Neural cell (in vitro differentiated cells): Measurements from ENCODE around the gene PPIF. TPM values are rescaled to one million over a fixed set of nuclear protein-coding genes. Genes with fewer than 3 reads are reported as not detected.

Experiments used
- H2AFZ ChIP-seq: fragments of 200-600, 300-800 bp; sonication (generic), shearing (Covaris generic); 2 replicates; pipeline ENCODE4 v1.6.0; 2014; ENCODE audit warnings: low read depth, mild to moderate bottlenecking, antibody characterized with exemption, low read length, moderate library complexity
- H3F3A ChIP-seq: fragments of 200-600 bp; shearing (Covaris generic); 2 replicates; pipeline ENCODE4 v1.6.1; 2016; ENCODE audit warnings: mild to moderate bottlenecking, moderate library complexity, mixed read lengths, antibody characterized with exemption, low read length; ENCODE audit not compliant: insufficient read depth, poor library complexity, severe bottlenecking
- H3K27ac ChIP-seq: fragments of 200-600, 300-800 bp; sonication (generic), shearing (Covaris generic); 2 replicates; pipeline ENCODE4 v1.5.1; 2014; ENCODE audit warnings: mild to moderate bottlenecking, low read length, moderate library complexity
- H3K27me3 ChIP-seq: fragments of 300-800, 200-600 bp; sonication (generic), shearing (Covaris generic); 2 replicates; pipeline ENCODE4 v1.6.0; 2014; ENCODE audit warnings: mild to moderate bottlenecking, low read depth, low read length, moderate library complexity; ENCODE audit not compliant: insufficient read depth
- H3K36me3 ChIP-seq: fragments of 300-800, 200-600 bp; sonication (generic), shearing (Covaris generic); 2 replicates; pipeline ENCODE4 v1.5.1; 2014; ENCODE audit warnings: mild to moderate bottlenecking, antibody characterized with exemption, low read length, moderate library complexity; ENCODE audit not compliant: insufficient read depth
- H3K4me2 ChIP-seq: fragments of 300-800, 200-600 bp; sonication (generic), shearing (Covaris generic); 2 replicates; pipeline ENCODE4 v1.6.0; 2014; ENCODE audit warnings: mild to moderate bottlenecking, low read length
- H3K4me3 ChIP-seq: fragments of 300-800, 200-600 bp; sonication (generic), shearing (Covaris generic); 2 replicates; pipeline ENCODE4 v1.5.1; 2014; ENCODE audit warnings: mild to moderate bottlenecking, low read length, moderate library complexity
- H3K79me2 ChIP-seq: fragments of 200-600 bp; shearing (Covaris generic); replicated peaks from 2 replicates; pipeline ENCODE4 v1.6.0; 2014; ENCODE audit warnings: mild to moderate bottlenecking, low read length, moderate library complexity; ENCODE audit not compliant: insufficient read depth
- H3K9ac ChIP-seq: fragments of 300-800, 200-600 bp; sonication (generic), shearing (Covaris generic); 2 replicates; pipeline ENCODE4 v1.6.1; 2016; ENCODE audit warnings: mild to moderate bottlenecking, low read length, mixed read lengths
- H3K9me2 ChIP-seq: fragments of 200-600 bp; shearing (Covaris generic); 2 replicates; pipeline ENCODE4 v1.6.1; 2016; ENCODE audit warnings: mild to moderate bottlenecking, low read length, mixed read lengths; ENCODE audit not compliant: insufficient read depth
- H3K9me3 ChIP-seq: fragments of 200-600, 300-800 bp; sonication (generic), shearing (Covaris generic); 2 replicates; pipeline ENCODE4 v1.6.1; 2016; ENCODE audit warnings: mild to moderate bottlenecking, mixed run types, low read length, moderate library complexity, mixed read lengths
- H4K20me1 ChIP-seq: fragments of 200-600 bp; shearing (Covaris generic); 2 replicates; pipeline ENCODE4 v1.6.1; 2016; ENCODE audit warnings: mild to moderate bottlenecking, mixed run types; ENCODE audit not compliant: insufficient read depth
- CTCF ChIP-seq: fragments of 450-650 bp; IDR thresholded peaks from 2 replicates; pipeline ENCODE4 v1.5.1; 2014; ENCODE audit warnings: antibody characterized with exemption, mild to moderate bottlenecking, moderate library complexity; ENCODE audit not compliant: poor library complexity, severe bottlenecking
- EP300 ChIP-seq: fragments of 450-650 bp; conservative IDR thresholded peaks from 2 replicates; pipeline ENCODE4 v1.6.1; 2014; ENCODE audit warnings: antibody characterized with exemption, mild to moderate bottlenecking, moderate library complexity; ENCODE audit not compliant: poor library complexity, severe bottlenecking
- EZH2 ChIP-seq: fragments of 200-600, 300-800 bp; shearing (Covaris generic), sonication (generic); IDR thresholded peaks from 2 replicates; pipeline ENCODE4 v1.6.1; 2014; ENCODE audit warnings: antibody characterized with exemption, low read length, borderline replicate concordance, mild to moderate bottlenecking; ENCODE audit not compliant: insufficient read depth, poor library complexity, severe bottlenecking
- MXI1 ChIP-seq: fragments of 450-650 bp; conservative IDR thresholded peaks from 2 replicates; pipeline ENCODE4 v1.6.1; 2014; ENCODE audit warnings: antibody characterized with exemption, mild to moderate bottlenecking; ENCODE audit not compliant: poor library complexity, severe bottlenecking
- POLR2AphosphoS5 ChIP-seq: IDR thresholded peaks from 2 replicates; pipeline ENCODE4 v1.6.1; 2012
- RAD21 ChIP-seq: fragments of 450-650 bp; conservative IDR thresholded peaks from 2 replicates; pipeline ENCODE4 v1.6.1; 2014; ENCODE audit warnings: antibody characterized with exemption, mild to moderate bottlenecking, moderate library complexity
- REST ChIP-seq: IDR thresholded peaks from 2 replicates; pipeline ENCODE4 v1.6.1; 2012; ENCODE audit warnings: borderline replicate concordance
- SMC3 ChIP-seq: fragments of 450-650 bp; conservative IDR thresholded peaks from 2 replicates; pipeline ENCODE4 v1.6.1; 2014; ENCODE audit warnings: antibody characterized with exemption, mild to moderate bottlenecking, moderate library complexity; ENCODE audit not compliant: poor library complexity
- TAF1 ChIP-seq: IDR thresholded peaks from 2 replicates; pipeline ENCODE4 v1.6.1; 2012; ENCODE audit warnings: low read depth
- polyA plus RNA-seq: library from polyadenylated mRNA; depleted of rRNA; stranded (reverse); fragments of >200 nt; gene quantifications from 2 replicates; pipeline ENCODE4 v1.2.3, GENCODE V29; 2014

PPIF gene
- polyA plus RNA-seq, 1 donor from 2014 or later = 13.6 TPM

GRCh38 chr10:79352035-79352877 lies 5.0 kb downstream of the PPIF start:
- Histone ChIP-seq H3K79me2 (no peaks in the 10 kb centered on the region), H3K36me3 (no peaks in the 10 kb centered on the region)

More at GRCh38 chr10:79352035-79352877, 5.0 kb downstream of the PPIF start:
- no peaks in the 10 kb centered on the region for H3F3A ChIP-seq
- H3K27ac ChIP-seq = no peak overlapping the region
- H4K20me1 ChIP-seq = no peaks in the 10 kb centered on the region
- H3K4me2 ChIP-seq = no peak overlapping the region
- H3K27me3 ChIP-seq = no peaks in the 10 kb centered on the region
- H3K9me3 ChIP-seq = no peaks in the 10 kb centered on the region
- no peak overlapping the region for H2AFZ ChIP-seq
- TF ChIP-seq POLR2AphosphoS5 (no peak), REST (no peak), SMC3 (no peak), MXI1 (no peak), TAF1 (no peak), EP300 (no peak), RAD21 (no peak), CTCF (no peak), EZH2 (no peak)
- no peak overlapping the region for H3K4me3 ChIP-seq
- no peaks in the 10 kb centered on the region for H3K9me2 ChIP-seq
- H3K9ac ChIP-seq = no peak overlapping the region
